ENCODE results near the gene MIGA1.
"Not testable (repeated sequence)": the region's sequence is repeated elsewhere in the genome, so short reads cannot be mapped to it uniquely, and the experiment has no call there.

DNA sequence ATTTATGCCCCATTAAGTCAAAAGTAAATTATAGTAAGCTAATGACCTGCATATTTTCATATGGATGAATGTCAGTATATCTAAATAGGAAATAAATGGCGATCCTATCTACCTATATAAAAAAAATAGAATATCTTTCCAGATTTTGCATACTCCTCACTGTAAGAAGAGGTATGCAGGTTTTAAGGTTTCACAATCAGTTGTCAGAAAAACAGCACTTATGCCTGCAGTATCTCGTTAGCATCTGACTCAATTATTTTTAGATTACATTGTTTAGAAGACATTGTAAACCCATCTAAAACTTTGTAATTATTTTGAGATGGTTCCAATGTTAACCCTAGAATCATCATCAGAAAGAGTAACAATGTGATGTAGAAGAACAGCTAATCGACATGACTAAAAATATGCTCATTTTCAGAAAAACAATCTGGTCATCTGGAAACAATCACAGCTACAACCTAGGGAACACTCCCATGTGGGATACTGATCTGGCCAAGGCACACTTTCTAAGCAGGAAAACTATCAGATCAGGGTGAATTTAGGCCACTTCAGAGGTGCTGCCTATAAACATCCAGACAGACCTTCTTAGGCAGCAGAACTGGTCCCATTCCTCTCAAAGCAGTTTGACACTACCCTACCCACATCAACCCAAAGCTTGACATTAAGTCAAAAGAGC is 30.5 kb downstream of the MIGA1 start:
- TF ChIP-seq, protein P1, sequence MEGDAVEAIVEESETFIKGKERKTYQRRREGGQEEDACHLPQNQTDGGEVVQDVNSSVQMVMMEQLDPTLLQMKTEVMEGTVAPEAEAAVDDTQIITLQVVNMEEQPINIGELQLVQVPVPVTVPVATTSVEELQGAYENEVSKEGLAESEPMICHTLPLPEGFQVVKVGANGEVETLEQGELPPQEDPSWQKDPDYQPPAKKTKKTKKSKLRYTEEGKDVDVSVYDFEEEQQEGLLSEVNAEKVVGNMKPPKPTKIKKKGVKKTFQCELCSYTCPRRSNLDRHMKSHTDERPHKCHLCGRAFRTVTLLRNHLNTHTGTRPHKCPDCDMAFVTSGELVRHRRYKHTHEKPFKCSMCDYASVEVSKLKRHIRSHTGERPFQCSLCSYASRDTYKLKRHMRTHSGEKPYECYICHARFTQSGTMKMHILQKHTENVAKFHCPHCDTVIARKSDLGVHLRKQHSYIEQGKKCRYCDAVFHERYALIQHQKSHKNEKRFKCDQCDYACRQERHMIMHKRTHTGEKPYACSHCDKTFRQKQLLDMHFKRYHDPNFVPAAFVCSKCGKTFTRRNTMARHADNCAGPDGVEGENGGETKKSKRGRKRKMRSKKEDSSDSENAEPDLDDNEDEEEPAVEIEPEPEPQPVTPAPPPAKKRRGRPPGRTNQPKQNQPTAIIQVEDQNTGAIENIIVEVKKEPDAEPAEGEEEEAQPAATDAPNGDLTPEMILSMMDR (IDR thresholded peaks at IDR 0.05; ENCODE audit: low read depth, low read length) = not testable (repeated sequence)
- not testable (repeated sequence) for TF ChIP-seq MYC (IDR thresholded peaks at IDR 0.05; ENCODE audit: low read depth, low read length); POLR2A (IDR thresholded peaks at IDR 0.05; ENCODE audit: extremely low read depth, insufficient read length)
